Gastroesophageal sphincter (tissue), 4 donors: ENCODE measurements around the gene UBE2G2. TPM values are rescaled to one million over a fixed set of nuclear protein-coding genes. Genes with fewer than 3 reads are reported as not detected.

ENCODE experiments used
- ATAC-seq: fragments of 150-250 bp; one replicate; pipeline ENCODE4 v1.9.1; 2016; ENCODE audit warnings: mild to moderate bottlenecking, moderate library complexity
- H3K27ac ChIP-seq, 4 donors: fragments of 200-600 bp; sonication (generic) in 3 of 4; 1 replicate in 3 of 4; 2 replicates in 1 of 4; pipeline ENCODE4 v1.5.1; 2016 to 2019
- H3K27me3 ChIP-seq: fragments of 200-600 bp; sonication (generic); one replicate; pipeline ENCODE4 v1.5.1; 2019
- H3K36me3 ChIP-seq, 2 donors: fragments of 200-600 bp; sonication (generic); one replicate each; pipeline ENCODE4 v1.5.1; 2019; ENCODE audit warnings: control low read depth in 1 of 2
- H3K4me1 ChIP-seq, 3 donors: fragments of 200-600 bp; sonication (generic); 1 replicate in 2 of 3; 2 replicates in 1 of 3; pipeline ENCODE4 v1.5.1; 2016 to 2019; ENCODE audit warnings: control low read depth in 2 of 3
- H3K4me3 ChIP-seq, 2 donors: fragments of 200-600 bp; sonication (generic); one replicate each; pipeline ENCODE4 v1.5.1; 2019; ENCODE audit warnings: mild to moderate bottlenecking in 1 of 2, moderate library complexity in 1 of 2
- H3K9me3 ChIP-seq, 3 donors: fragments of 200-600 bp; sonication (generic); one replicate each; pipeline ENCODE4 v1.5.1; 2017 to 2019; ENCODE audit warnings: control low read depth in 2 of 3
- CTCF ChIP-seq, 4 experiments: fragments of 200-600 bp in 2 of 4; fragments of 450-650 bp in 2 of 4; sonication (generic) in 1 of 4; IDR thresholded peaks; one replicate each; pipeline ENCODE4 v1.5.1; 2017 to 2019; ENCODE audit warnings: antibody characterized with exemption in 4 of 4, mild to moderate bottlenecking in 2 of 4, moderate library complexity in 2 of 4
- EP300 ChIP-seq: sonication (generic); formaldehyde crosslinking; IDR thresholded peaks from one replicate; pipeline ENCODE4 v1.6.1; 2017; ENCODE audit warnings: antibody characterized with exemption, mild to moderate bottlenecking
- POLR2A ChIP-seq, 2 donors: fragments of 450-650 bp; IDR thresholded peaks; one replicate each; pipeline ENCODE4 v1.6.1; 2017; ENCODE audit warnings: antibody characterized with exemption in 2 of 2, mild to moderate bottlenecking in 2 of 2, moderate library complexity in 1 of 2
- POLR2AphosphoS5 ChIP-seq: sonication (generic); formaldehyde crosslinking; IDR thresholded peaks from one replicate; pipeline ENCODE4 v1.6.1; 2017; ENCODE audit warnings: antibody characterized with exemption
- WGBS, 2 donors: methylation state at CpG; one replicate each; pipeline ENCODE4 v1.1.5; 2018; ENCODE audit warnings: low coverage in 1 of 2; 5-methylcytosine and 5-hydroxymethylcytosine counted together
- total RNA-seq, 4 donors: library from RNA; depleted of rRNA; stranded (reverse); fragments of >200 nt; gene quantifications; one replicate each; pipeline ENCODE4 v1.1.0, GENCODE V29; 2016

The UBE2G2 gene
- total RNA-seq, 4 donors from 2014 or later, result 48.3 to 93.4 (median 83.9) TPM

DNA sequence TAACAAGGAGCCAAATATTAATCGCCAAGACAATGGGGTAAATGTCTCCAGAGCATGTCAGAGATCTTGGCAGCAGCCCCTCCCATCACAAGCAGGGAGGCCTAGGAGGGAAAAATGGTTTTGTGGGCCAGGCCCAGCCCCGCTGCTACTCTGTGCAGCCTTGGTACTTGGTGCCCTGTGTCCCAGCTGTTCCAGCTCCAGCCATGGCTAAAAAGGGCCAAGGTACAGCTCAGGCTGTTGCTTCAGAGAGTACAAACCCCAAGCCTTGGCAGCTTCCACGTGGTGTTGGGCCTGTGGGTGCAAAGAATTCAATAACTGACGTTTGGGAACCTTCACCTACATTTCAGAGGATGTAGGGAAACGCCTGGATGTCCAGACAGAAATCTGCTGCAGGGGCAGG lies 10.4 kb downstream of the UBE2G2 start:
- ATAC-seq, result no peak
- TF ChIP-seq POLR2AphosphoS5, result no peak
- no peak for TF ChIP-seq CTCF (IDR thresholded peaks at IDR 0.05)
- no peak for TF ChIP-seq EP300
- TF ChIP-seq POLR2A (IDR thresholded peaks at IDR 0.05), result no peak
- Histone ChIP-seq H3K27me3 (no peaks in the 10 kb centered on the region), H3K36me3 (peaks cover 0 to 29% of the 10 kb centered on the region in 2 donors), H3K27ac (no peak overlapping the region), H3K4me1 (peaks cover 0 to 31% (median 8%) of the 10 kb centered on the region in 3 donors), H3K4me3 (no peak overlapping the region), H3K9me3 (no peaks in the 10 kb centered on the region)
- 50 to 56% methylated on average over 1 to 2 of the region's 5 CpGs for WGBS, 2 donors

GRCh38 chr21:44790368-44790767 lies 11.3 kb downstream of the UBE2G2 start:
- H3K4me3 ChIP-seq, result no peak overlapping the region
- H3K4me1 ChIP-seq, result peaks cover 0 to 31% (median 8%) of the 10 kb centered on the region in 3 donors
- no peaks in the 10 kb centered on the region for H3K27me3 ChIP-seq
- H3K36me3 ChIP-seq, result peaks cover 0 to 33% of the 10 kb centered on the region in 2 donors
- TF ChIP-seq EP300 (no peak), POLR2AphosphoS5 (no peak), POLR2A (IDR thresholded peaks at IDR 0.05) (no peak), CTCF (IDR thresholded peaks at IDR 0.05) (no peak)
- WGBS, 2 donors, result 74 to 92% methylated on average over 3 of the region's 3 CpGs
- no peak overlapping the region for H3K27ac ChIP-seq
- no peak for ATAC-seq
- no peaks in the 10 kb centered on the region for H3K9me3 ChIP-seq

DNA sequence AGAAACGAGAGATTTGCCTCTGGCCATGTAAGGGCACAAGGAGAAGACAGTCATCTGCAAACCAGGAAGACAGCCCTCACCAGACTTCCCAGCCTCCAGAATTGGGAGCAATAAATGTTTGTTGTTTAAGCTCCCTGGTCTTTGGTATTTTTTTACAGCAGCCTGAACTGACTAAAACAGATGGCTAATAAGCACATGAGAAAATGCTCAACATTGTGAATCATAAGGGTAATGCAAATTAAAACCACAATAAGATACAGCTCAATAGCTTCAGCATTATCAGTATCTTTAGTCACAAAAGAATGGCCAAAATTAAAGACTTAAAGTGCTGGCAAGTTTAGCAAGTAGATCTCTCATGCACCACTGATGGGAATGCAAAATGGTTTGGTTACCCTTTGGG lies 11.7 kb downstream of the UBE2G2 start:
- ATAC-seq, result no peak
- Histone ChIP-seq H3K9me3 (no peaks in the 10 kb centered on the region), H3K4me1 (peaks cover 0 to 35% (median 8%) of the 10 kb centered on the region in 3 donors), H3K27ac (no peak overlapping the region), H3K4me3 (no peak overlapping the region), H3K36me3 (peaks cover 0 to 33% of the 10 kb centered on the region in 2 donors), H3K27me3 (no peaks in the 10 kb centered on the region)
- 70% methylated on average over 1 of the region's 1 CpG; no CpG with 5 or more reads in 1 of the 2 donors for WGBS, 2 donors
- no peak for TF ChIP-seq CTCF (IDR thresholded peaks at IDR 0.05)
- no peak for TF ChIP-seq EP300
- no peak for TF ChIP-seq POLR2AphosphoS5
- TF ChIP-seq POLR2A (IDR thresholded peaks at IDR 0.05), result no peak

DNA sequence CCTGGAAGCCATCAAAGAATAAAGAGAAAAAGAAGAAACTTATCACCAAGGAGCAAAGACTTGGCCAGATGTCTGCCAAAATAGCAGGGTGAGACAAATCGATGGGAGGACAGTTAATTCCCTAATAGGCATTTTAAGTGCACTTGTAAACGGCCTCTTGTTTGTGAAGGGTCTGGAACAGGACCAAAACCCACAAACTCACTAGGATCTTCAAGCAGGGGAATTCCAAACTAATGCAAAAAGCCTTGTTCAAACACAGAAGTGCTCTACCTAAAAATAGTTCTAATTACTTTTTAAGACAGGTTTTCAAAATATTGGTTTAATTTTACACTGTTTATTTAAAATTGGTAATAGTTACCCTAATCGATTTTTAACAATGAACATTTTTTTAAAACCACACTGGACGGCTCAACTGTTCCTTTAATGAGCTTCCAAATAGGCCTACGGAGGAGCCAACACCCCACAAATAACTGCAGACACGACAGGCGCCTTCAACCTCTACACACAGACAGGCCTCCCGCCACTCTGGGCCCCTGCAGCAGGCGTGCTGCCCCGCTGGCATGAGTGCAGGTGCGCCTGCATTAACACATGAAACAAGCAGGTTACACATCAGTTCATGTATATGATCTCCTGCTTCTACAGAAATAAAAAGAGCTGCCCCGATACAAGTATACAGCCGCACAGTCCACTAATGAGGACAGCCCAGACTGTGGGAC lies 15.8 kb downstream of the UBE2G2 start:
- Histone ChIP-seq H3K27me3 (no peaks in the 10 kb centered on the region), H3K4me1 (peaks cover 0 to 16% (median 0%) of the 10 kb centered on the region in 3 donors), H3K36me3 (peaks cover 0 to 43% of the 10 kb centered on the region in 2 donors), H3K27ac (no peak overlapping the region), H3K4me3 (no peak overlapping the region), H3K9me3 (no peaks in the 10 kb centered on the region)
- ATAC-seq, result no peak
- WGBS, 2 donors, result 40 to 62% methylated on average over 7 of the region's 13 CpGs
- TF ChIP-seq CTCF (IDR thresholded peaks at IDR 0.05) (no peak), EP300 (no peak), POLR2A (IDR thresholded peaks at IDR 0.05) (no peak), POLR2AphosphoS5 (no peak)

- H3K4me3 ChIP-seq, result no peak overlapping the region
- H3K36me3 ChIP-seq, result peaks cover 0 to 52% of the 10 kb centered on the region in 2 donors
- H3K9me3 ChIP-seq, result no peaks in the 10 kb centered on the region
- H3K27me3 ChIP-seq, result no peaks in the 10 kb centered on the region
- peaks cover 0 to 17% (median 0%) of the 10 kb centered on the region in 3 donors for H3K4me1 ChIP-seq
- TF ChIP-seq CTCF (IDR thresholded peaks at IDR 0.05), result no peak
- no peak for ATAC-seq
- WGBS, 2 donors, result 90% methylated on average over 2 of the region's 6 CpGs; no CpG with 5 or more reads in 1 of the 2 donors
- no peak overlapping the region for H3K27ac ChIP-seq
These were observed 16.8 kb downstream of the UBE2G2 start for GRCh38 chr21:44784810-44785209.
